GM18861 (cell line): ENCODE results near the gene THOC6.
"Not testable (repeated sequence)": the region's sequence is repeated elsewhere in the genome, so short reads cannot be mapped to it uniquely, and the experiment has no call there.

Source experiments
- ATAC-seq: cut with Tn5 transposase; IDR thresholded peaks from one replicate; pipeline ENCODE4 v1.9.1; 2021; ENCODE audit not compliant: unreplicated experiment

The THOC6 gene

GRCh38 chr16:3052571-3053329, 28.9 kb downstream of the THOC6 start:
- ATAC-seq, result not testable (repeated sequence)

DNA sequence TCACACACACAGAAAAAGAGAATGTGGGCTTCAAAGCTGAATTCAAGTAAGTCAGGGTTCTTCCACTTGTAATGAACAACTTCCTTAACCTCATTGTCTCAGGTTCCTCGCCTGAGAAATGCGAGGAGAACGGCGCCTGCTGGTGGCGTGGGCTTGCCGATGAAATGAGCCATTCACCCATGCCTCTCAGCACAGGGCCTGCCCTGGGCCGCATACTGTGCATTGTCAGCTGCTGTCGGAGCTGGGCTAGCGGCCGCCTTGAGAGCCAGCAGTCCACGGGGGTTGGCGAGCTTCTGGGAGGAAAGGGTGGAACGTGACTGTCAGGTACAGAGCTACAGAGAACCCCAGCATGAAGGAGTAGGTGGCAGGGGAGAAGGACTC, 29.5 kb downstream of the THOC6 start:
- ATAC-seq, result not testable (repeated sequence)

GRCh38 chr16:3054965-3055733, 31.3 kb downstream of the THOC6 start:
- ATAC-seq, result no peak

GRCh38 chr16:3055734-3056115, 31.9 kb downstream of the THOC6 start:
- ATAC-seq, result not testable (repeated sequence)

- ATAC-seq, result no peak
Observed at GRCh38 chr16:3056336-3057180, 32.7 kb downstream of the THOC6 start.

DNA sequence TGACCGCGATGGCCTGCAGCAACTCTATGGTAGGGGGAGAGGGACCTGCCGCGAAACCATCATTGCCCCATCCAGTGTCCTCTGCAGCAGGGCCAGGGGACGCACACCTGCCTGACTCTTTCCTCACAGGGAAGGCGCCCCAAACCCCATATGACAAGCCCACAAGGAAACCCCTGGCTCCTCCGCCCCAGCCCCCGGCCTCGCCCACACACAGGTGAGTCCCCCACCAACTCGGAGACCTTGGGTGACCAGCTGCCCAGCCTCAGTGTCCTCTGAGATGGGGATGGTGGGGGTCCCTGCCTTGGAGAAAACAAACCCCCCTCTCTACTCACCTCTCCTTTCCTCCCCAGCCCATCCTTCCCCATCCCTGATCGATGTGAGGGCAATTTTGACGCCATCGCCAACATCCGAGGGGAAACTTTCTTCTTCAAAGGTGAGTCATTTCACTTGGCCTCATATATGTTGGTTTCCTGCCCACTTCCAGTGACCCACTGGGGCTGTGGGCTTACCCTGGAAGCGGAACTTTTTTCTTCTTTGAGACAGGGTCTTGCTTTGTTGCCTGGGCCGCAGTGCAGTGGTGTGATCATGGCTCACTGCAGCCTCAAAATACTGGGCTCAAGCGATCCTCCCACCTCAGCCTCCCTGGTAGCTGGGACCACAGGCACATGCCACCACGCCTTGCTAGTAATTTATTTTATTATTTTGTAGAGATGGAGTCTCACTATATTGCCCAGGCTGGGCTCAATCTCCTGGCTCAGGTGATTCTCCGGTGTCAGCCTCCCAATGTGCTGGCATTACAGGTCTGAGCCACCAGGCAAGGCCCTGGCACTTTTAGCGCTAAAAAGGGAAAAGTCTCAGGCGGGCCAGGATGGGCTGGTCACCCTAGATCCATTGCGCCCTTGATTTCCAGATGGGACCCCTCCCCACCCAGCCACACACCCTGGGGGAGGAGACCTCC, 33.6 kb downstream of the THOC6 start:
- no peak for ATAC-seq

- ATAC-seq, result peak; percentile 38
Observed at GRCh38 chr16:3058139-3059030, 34.5 kb downstream of the THOC6 start.

DNA sequence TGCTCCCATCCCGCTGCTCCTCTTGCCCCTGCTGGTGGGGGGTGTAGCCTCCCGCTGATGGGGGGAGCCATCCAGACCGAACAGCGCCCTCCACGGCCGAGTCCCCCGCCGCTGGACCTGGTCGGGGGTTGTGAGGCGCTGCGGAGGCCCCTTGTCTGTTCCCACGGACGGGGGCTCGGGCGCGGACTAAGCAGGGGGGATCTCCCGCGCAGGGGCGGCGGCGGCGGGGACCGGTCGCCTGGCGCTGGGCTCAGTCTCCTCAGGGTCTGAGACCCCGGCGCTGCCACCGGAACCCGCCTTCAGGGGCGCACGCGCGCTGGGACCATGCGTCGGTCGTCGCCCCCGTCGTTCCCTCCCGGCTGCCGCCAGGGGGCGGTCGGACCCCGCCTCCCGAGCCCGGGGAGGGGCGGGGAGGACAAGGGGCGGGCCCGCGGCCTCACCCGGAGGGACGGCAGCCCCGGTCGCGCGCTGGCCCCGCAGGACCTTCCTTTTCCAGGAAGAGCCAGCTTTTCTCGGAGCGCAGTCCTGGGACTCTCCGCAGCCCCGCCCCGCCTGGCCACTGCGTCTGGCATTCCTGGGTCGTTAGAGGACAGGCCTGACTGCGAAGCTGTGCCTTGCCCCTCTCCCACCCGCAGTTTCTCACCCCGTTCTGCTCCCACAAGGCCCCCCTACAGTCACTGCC, 35.3 kb downstream of the THOC6 start:
- ATAC-seq, result peak; percentile 71

- ATAC-seq, result no peak
Observed at GRCh38 chr16:3059723-3060242, 35.9 kb downstream of the THOC6 start.

GRCh38 chr16:3060339-3061127, 36.7 kb downstream of the THOC6 start:
- no peak for ATAC-seq

DNA sequence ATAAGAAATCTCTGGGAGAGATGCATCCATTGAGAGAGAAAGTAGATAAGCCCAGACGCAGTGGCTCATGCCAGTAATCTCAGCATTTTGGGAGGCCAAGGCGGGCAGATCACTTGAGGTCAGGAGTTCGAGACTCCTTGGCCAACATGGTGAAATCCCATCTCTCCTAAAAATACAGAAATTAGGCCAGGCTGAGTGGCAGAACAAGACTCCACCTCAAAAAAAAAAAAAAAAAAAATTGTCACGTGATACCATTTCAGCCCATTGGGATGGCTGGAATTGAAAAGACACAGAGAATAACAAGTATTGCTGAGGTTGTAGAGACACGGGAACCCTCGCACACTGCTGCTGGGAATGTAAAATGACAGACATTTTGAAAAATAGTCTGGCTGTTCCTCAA, 38.7 kb downstream of the THOC6 start:
- no peak for ATAC-seq

DNA sequence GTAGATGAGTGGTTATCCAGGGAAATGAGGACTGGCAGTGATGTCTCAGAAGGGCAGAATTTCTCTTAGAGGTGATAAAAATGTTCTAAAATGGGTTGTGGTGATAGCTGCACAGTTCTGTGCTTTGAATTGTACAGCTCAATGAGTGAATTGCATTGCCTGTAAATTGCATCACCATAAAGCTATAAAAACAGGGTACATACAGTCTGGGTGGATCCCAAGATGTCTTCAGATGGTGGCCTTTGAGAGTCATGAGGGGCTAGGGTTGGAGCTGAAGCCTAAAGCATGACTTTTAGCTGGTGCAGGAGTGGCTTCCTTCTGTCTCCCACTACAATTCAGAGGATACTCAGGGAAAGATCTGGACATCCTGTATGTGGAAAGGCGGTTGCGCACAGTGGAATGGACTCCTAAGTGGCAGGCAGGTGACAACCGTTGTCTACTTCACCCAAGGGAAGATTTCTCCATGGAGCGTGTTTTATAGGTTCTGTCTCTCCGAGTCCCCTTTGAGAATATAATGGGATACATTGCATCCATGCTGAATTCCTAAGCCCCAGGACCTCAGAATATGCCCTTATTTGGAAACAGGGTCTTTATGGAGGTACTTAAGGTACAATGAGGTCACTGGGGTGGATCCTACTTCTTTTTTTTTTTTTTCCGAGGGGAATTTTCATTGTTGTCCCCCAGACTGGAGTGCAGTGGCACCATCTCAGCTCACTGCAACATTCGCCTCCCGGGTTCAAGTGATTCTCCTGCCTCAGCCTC, 40.0 kb downstream of the THOC6 start:
- no peak for ATAC-seq

DNA sequence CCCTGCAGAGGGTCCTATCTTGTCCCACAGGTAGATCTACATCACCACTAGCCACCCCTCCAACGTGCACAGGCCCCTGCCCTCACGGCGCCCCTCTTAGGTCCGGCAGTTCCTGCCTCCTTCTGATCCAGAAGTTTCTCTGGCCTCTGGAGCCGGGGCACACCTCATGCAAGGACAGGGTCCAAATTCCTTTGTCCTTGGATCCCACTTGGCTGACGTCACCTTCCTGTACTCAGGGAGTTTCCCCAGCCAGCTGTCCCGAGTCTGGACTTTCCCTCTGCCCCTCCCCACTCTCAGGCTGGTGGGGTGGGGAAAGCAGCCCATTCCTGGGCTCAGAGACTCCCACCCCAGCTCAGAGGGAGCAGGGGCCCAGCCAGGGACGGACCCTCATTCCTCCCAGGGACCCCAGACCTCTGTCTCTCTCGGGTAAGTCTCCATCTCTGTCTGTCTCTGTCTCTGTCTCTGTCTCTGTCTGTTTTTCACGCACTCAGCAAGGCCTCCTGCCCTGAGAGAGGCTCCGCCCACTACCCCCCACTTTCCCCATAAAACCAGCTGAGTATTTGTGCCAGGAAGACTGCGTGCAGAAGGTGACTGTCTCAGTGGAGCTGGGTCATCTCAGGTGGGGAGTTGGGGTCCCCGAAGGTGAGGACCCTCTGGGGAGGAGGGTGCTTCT, 41.4 kb downstream of the THOC6 start, which contains the start of gene IL32:
IL32 (plus strand) TSS at position 572 of the 673 bp plus-strand sequence. CDS start 172 bp downstream, outside the sequence.
- no peak for ATAC-seq

DNA sequence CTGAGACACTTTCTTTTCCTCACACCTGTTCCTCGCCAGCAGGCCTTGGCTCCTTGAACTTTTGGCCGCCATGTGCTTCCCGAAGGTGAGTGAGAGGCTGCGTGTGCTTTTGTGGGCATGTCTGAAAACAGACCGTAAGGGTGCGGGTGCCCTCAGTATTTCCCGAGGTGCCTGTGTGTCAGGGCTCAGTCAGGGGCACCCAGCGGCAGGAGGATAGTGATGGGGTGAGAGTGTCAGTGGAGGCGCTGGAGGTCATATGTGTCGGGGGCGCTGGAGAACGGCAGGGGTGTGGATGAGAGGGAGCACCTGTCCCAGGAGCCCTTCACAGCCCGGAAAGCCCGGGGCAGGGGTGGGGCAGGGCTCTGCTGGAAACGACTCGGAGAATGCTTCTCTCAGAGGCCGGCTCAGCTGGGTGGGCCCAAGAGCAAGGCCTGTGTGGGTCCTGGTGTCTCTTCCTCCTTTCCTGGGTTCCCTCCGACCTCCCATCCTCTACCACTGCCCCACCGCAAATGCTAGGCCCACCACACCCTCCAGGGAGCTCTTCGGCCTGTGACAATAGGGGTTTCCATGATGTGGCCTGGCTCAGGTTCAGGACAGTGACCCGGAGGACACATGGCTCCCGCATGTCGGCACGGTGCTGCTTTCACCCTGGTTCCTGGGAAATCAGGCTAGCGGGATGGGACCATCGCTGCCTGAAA, 42.1 kb downstream of the THOC6 start:
- ATAC-seq, result no peak

DNA sequence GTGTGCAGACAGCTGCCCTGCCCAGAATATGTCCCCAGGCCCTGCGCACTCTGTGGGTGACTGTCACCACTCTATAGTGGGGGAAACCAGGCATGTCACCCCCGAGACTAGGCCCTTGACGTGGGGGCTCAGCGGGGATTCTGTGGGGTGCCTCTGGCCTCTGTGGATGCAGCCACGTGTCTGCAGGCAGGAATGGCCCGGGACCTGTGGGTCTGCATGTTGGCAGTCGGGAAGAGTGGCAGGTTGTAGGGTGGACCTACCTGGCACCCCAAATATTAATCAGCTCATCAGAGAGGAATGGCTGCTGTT, 42.6 kb downstream of the THOC6 start:
- no peak for ATAC-seq

DNA sequence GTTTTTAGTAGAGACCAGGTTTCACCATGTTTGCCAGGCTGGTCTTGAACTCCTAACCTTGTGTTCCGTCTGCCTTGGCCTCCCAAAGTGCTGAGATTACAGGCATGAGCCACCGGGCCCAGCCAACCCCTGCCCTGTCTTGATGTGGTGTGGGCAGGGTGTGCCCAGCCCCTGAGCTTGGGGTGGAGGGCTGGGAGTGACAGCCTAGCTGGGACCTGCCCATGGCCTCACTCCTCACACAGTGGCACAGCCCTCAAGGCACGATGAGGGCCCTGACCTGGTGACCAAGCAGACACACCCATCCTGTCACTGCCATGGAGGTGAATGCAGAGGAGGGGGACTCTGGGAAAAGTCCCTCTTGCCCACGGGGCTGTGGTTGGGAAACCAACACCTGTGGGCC, 44.7 kb downstream of the THOC6 start:
- no peak for ATAC-seq
